ENCODE results near the gene SCPEP1. TPM values are rescaled to one million over a fixed set of nuclear protein-coding genes. Genes with fewer than 3 reads are reported as not detected.
"Not testable (repeated sequence)": the region's sequence is repeated elsewhere in the genome, so short reads cannot be mapped to it uniquely, and the experiment has no call there.

The SCPEP1 gene
- total and polyA plus RNA-seq, 2 donors from 2014 or later = 64.0 to 130 TPM

DNA sequence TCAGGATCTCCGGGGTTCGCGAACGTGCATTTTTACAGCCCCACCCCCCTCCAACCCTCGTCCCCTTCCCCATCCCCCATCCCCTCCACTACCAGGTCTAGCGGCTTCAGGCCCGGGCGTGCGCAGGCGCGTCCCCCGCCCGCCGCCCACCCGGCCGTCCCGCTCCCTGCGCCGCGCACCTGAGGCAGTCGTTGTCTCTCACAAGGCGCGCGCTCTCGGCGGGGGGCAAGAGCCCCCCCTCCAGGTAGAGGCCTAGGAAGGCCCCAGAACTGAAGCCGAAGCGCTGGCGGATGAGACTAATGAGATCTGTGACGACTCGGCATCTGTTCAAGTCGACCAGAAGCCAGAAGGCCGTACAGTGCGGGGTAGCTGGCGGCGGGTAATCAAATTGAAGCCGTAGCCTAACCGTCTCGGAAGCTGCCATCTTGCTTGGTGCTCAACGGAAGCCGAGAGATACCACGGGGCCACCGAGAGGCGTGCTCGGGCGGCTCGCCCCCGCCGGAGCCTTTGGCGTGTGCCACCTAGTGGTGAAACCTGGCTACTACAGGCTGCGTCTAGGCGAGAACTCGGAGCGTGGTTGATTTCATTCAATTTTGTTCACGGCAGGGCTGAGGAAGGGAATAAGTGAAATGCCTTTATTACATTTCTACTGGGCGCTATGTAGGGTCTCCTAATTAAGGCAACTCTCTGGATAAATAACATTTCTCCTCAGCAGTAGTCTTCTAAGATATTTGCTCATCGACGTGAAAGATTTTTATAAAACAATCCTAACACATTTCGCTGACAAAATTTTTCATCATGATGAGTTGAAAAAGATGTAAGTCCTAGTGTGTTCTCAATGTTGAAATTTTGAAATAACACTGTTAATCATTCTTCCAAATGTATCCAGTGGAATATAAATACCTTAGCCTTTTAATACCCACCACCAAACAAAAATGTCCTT is 17.1 kb upstream of the SCPEP1 start, which contains the start of gene COIL:
COIL (minus strand) TSS at position 455 of the 943 bp plus-strand sequence; CDS start at position 424, 31 bp downstream.
- FAIRE-seq (no peak), DNase-seq (peak; percentile 94 to 97 (median 96))
- Histone ChIP-seq H3K9ac (ENCODE audit: low read length in 3 of 3) (peak within 1 kb of the TSS; percentile 68 to 97 (median 71)), H3K27me3 (ENCODE audit: control insufficient read depth, insufficient read depth, low read length) (no peaks in the 10 kb centered on the region), H3K36me3 (ENCODE audit: control insufficient read depth in 2 of 3, insufficient read depth in 3 of 3, low read length in 3 of 3) (no peaks in the 10 kb centered on the region), H3K27ac (ENCODE audit: low read depth in 2 of 2, low read length in 2 of 2) (peak within 1 kb of the TSS; percentile 59 to 83), H3K4me1 (ENCODE audit: control insufficient read depth in 2 of 3, insufficient read depth in 2 of 3, low read depth in 1 of 3, low read length in 3 of 3) (peaks cover 0 to 4% (median 4%) of the 10 kb centered on the region in 3 donors), H3K4me3 (ENCODE audit: low read length in 3 of 3) (peak within 1 kb of the TSS; percentile 64 to 90 (median 84)), H3K9me3 (ENCODE audit: control insufficient read depth in 2 of 3, insufficient read depth in 1 of 3, low read length in 3 of 3) (no peaks in the 10 kb centered on the region)
- TF ChIP-seq, protein P1, sequence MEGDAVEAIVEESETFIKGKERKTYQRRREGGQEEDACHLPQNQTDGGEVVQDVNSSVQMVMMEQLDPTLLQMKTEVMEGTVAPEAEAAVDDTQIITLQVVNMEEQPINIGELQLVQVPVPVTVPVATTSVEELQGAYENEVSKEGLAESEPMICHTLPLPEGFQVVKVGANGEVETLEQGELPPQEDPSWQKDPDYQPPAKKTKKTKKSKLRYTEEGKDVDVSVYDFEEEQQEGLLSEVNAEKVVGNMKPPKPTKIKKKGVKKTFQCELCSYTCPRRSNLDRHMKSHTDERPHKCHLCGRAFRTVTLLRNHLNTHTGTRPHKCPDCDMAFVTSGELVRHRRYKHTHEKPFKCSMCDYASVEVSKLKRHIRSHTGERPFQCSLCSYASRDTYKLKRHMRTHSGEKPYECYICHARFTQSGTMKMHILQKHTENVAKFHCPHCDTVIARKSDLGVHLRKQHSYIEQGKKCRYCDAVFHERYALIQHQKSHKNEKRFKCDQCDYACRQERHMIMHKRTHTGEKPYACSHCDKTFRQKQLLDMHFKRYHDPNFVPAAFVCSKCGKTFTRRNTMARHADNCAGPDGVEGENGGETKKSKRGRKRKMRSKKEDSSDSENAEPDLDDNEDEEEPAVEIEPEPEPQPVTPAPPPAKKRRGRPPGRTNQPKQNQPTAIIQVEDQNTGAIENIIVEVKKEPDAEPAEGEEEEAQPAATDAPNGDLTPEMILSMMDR (IDR thresholded peaks at IDR 0.05; ENCODE audit: borderline replicate concordance, extremely low read depth, insufficient read depth) = peak; percentile 98
- intact Hi-C loops (cut with DNase I) = no loop called here

DNA sequence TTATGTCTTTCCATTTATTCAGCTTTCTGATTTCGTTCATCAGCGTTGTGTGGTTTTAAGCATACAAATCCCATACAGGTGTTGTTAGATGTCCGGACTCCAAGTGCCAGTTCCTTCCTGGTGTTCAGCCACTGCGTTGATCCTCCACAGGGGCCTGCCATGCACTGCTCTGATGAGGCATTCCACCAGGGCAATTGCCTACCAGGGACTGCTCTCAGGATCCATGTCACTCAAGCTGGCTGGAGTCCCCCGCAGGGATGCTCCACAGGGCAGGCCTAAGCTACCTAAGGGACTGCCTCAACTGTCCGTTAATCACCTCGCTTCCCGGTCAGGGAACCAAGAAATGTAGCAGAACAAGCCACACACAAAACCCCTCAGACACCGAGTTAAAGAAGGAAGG is 12.7 kb upstream of the SCPEP1 start:
- H3K4me1 ChIP-seq (ENCODE audit: control insufficient read depth in 2 of 3, insufficient read depth in 2 of 3, low read depth in 1 of 3, low read length in 3 of 3); FAIRE-seq; DNase-seq: not testable (repeated sequence)

DNA sequence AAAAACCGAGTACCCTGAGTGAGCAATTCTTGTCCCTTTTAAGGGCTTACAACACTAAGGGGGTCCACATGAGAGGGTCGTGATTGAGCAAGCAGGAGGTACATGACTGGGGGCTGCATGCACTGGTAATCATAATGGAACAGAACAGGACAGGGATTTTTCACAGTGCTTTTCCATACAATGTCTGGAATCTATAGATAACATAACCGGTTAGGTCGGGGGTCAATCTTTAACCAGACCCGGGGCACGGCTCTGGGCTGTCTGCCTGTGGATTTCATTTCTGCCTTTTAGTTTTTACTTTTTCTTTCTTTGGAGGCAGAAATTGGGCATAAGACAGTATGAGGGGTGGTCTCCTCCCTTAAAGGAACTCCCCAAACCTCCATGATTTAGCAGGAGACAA is 12.2 kb upstream of the SCPEP1 start:
- not testable (repeated sequence) for H3K36me3 ChIP-seq (ENCODE audit: control insufficient read depth in 2 of 3, insufficient read depth in 3 of 3, low read length in 3 of 3); H3K27me3 ChIP-seq (ENCODE audit: control insufficient read depth, insufficient read depth, low read length)

More for the DNA sequence above, 12.7 kb upstream of the SCPEP1 start:
- H3K9ac ChIP-seq (ENCODE audit: low read length in 3 of 3); H3K9me3 ChIP-seq (ENCODE audit: control insufficient read depth in 2 of 3, insufficient read depth in 1 of 3, low read length in 3 of 3); H3K36me3 ChIP-seq (ENCODE audit: control insufficient read depth in 2 of 3, insufficient read depth in 3 of 3, low read length in 3 of 3); H3K4me3 ChIP-seq (ENCODE audit: low read length in 3 of 3); H3K27me3 ChIP-seq (ENCODE audit: control insufficient read depth, insufficient read depth, low read length); H3K27ac ChIP-seq (ENCODE audit: low read depth in 2 of 2, low read length in 2 of 2); intact Hi-C loops (cut with DNase I): not testable (repeated sequence)

DNA sequence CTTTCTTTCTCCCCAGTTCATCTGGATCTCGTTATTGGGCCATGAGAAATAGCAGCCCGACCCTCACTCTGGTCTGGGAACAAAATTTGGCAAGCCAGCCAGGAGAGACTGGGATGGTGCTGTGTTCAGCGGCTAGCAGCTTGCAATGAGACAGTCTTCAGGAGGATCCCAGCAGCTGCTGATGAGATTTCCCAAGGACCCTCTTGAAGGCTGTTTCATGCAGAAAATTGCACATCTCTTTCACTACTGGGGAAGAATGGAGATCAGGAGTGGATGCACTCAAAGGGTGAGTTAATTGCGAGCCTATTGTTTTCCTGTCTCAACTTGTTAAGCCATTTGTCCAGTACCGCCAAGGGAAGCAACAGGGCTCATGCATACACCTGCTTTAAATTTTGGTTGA is 11.6 kb upstream of the SCPEP1 start:
- Histone ChIP-seq H3K9ac (ENCODE audit: low read length in 3 of 3) (no peak overlapping the region), H3K9me3 (ENCODE audit: control insufficient read depth in 2 of 3, insufficient read depth in 1 of 3, low read length in 3 of 3) (no peaks in the 10 kb centered on the region), H3K27ac (ENCODE audit: low read depth in 2 of 2, low read length in 2 of 2) (no peak overlapping the region), H3K36me3 (ENCODE audit: control insufficient read depth in 2 of 3, insufficient read depth in 3 of 3, low read length in 3 of 3) (no peaks in the 10 kb centered on the region), H3K4me3 (ENCODE audit: low read length in 3 of 3) (no peak overlapping the region), H3K4me1 (ENCODE audit: control insufficient read depth in 2 of 3, insufficient read depth in 2 of 3, low read depth in 1 of 3, low read length in 3 of 3) (no peaks in the 10 kb centered on the region), H3K27me3 (ENCODE audit: control insufficient read depth, insufficient read depth, low read length) (no peaks in the 10 kb centered on the region)
- DNase-seq (no peak), FAIRE-seq (no peak)
- TF ChIP-seq, protein P1 (IDR thresholded peaks at IDR 0.05; ENCODE audit: borderline replicate concordance, extremely low read depth, insufficient read depth) = no peak
- intact Hi-C loops (cut with DNase I) = no loop called here

More for the DNA sequence above, 12.2 kb upstream of the SCPEP1 start:
- H3K9ac ChIP-seq (ENCODE audit: low read length in 3 of 3); intact Hi-C loops (cut with DNase I); H3K4me1 ChIP-seq (ENCODE audit: control insufficient read depth in 2 of 3, insufficient read depth in 2 of 3, low read depth in 1 of 3, low read length in 3 of 3); H3K9me3 ChIP-seq (ENCODE audit: control insufficient read depth in 2 of 3, insufficient read depth in 1 of 3, low read length in 3 of 3); FAIRE-seq; H3K4me3 ChIP-seq (ENCODE audit: low read length in 3 of 3); H3K27ac ChIP-seq (ENCODE audit: low read depth in 2 of 2, low read length in 2 of 2); DNase-seq: not testable (repeated sequence)
